WTC11 (cell line): ENCODE measurements around the gene ATP1A4. TPM values are rescaled to one million over a fixed set of nuclear protein-coding genes. Genes with fewer than 3 reads are reported as not detected.

Source experiments
- ATAC-seq: fragments of 200-7000 bp; cut with Tn5 transposase; 2 replicates; pipeline ENCODE4 v1.10.0; 2021; ENCODE audit warnings: mild to moderate bottlenecking, moderate library complexity
- CTCF ChIA-PET: fragments of 300-600 bp; sonication (Branson Sonifier 250); formaldehyde crosslinking; loops from one replicate; lab custom pipeline; 2021; ENCODE audit warnings: antibody characterized with exemption; lab: Charles Lee
- POLR2A ChIA-PET: fragments of 350-600 bp; sonication (Branson Sonifier 250); formaldehyde crosslinking; loops from one replicate; lab custom pipeline; 2021; ENCODE audit warnings: antibody characterized with exemption; lab: Charles Lee
- DNase-seq: peaks from one replicate; pipeline ENCODE4 v3.0.0; 2021; ENCODE audit warnings: low spot score
- H3K27ac Mint-ChIP-seq: 2 replicates; pipeline ENCODE4 v1.8.0; 2021; ENCODE audit warnings: mixed read lengths
- H3K27me3 Mint-ChIP-seq: 2 replicates; pipeline ENCODE4 v1.8.0; 2021; ENCODE audit warnings: low read depth, mild to moderate bottlenecking, moderate library complexity, mixed read lengths
- H3K36me3 Mint-ChIP-seq: 2 replicates; pipeline ENCODE4 v1.8.0; 2021; ENCODE audit warnings: mixed read lengths
- H3K4me1 Mint-ChIP-seq: 2 replicates; pipeline ENCODE4 v1.8.0; 2022; ENCODE audit warnings: mixed read lengths
- H3K4me3 Mint-ChIP-seq: 2 replicates; pipeline ENCODE4 v1.8.0; 2021; ENCODE audit warnings: mild to moderate bottlenecking, moderate library complexity, mixed read lengths
- H3K9me3 Mint-ChIP-seq: 2 replicates; pipeline ENCODE4 v1.8.0; 2021; ENCODE audit warnings: mixed read lengths
- ARID4B ChIP-seq: sonication (generic); formaldehyde crosslinking; IDR thresholded peaks from 2 replicates; pipeline ENCODE4 v1.8.0; 2023; ENCODE audit warnings: missing genetic modification reagents, mild to moderate bottlenecking, borderline replicate concordance
- CBFB ChIP-seq: sonication (generic); formaldehyde crosslinking; IDR thresholded peaks from 2 replicates; pipeline ENCODE4 v1.8.1; 2022; ENCODE audit warnings: mild to moderate bottlenecking, low read depth, missing genetic modification reagents
- E2F1 ChIP-seq: sonication (generic); formaldehyde crosslinking; IDR thresholded peaks from 2 replicates; pipeline ENCODE4 v1.8.0; 2022; ENCODE audit warnings: mild to moderate bottlenecking, missing genetic modification reagents
- E2F4 ChIP-seq: sonication (generic); formaldehyde crosslinking; IDR thresholded peaks from 2 replicates; pipeline ENCODE4 v1.8.1; 2022; ENCODE audit warnings: low read depth, mild to moderate bottlenecking, moderate library complexity, missing genetic modification reagents, borderline replicate concordance
- HMGXB4 ChIP-seq: sonication (generic); formaldehyde crosslinking; IDR thresholded peaks from 2 replicates; pipeline ENCODE4 v1.8.1; 2023; ENCODE audit warnings: mild to moderate bottlenecking, moderate library complexity, missing genetic modification reagents
- NFE2L1 ChIP-seq: sonication (generic); formaldehyde crosslinking; IDR thresholded peaks from 2 replicates; pipeline ENCODE4 v1.8.1; 2023; ENCODE audit warnings: missing genetic modification reagents
- SMAD4 ChIP-seq: sonication (generic); formaldehyde crosslinking; IDR thresholded peaks from 2 replicates; pipeline ENCODE4 v1.8.0; 2022; ENCODE audit warnings: mild to moderate bottlenecking, missing genetic modification reagents
- SOX15 ChIP-seq: fragments of 250-450 bp; sonication (Bioruptor Pico); IDR thresholded peaks from 2 replicates; pipeline ENCODE4 v1.9.0; 2021; ENCODE audit warnings: mild to moderate bottlenecking
- STAT6 ChIP-seq: sonication (generic); formaldehyde crosslinking; conservative IDR thresholded peaks from 2 replicates; pipeline ENCODE4 v1.8.1; 2023; ENCODE audit warnings: mild to moderate bottlenecking, low read depth, missing genetic modification reagents, moderate library complexity
- ZNF138 ChIP-seq: sonication (generic); formaldehyde crosslinking; conservative IDR thresholded peaks from 2 replicates; pipeline ENCODE4 v1.8.1; 2022; ENCODE audit warnings: mild to moderate bottlenecking, moderate library complexity, missing genetic modification reagents
- ZNF219 ChIP-seq: sonication (generic); formaldehyde crosslinking; IDR thresholded peaks from 2 replicates; pipeline ENCODE4 v1.8.0; 2023; ENCODE audit warnings: missing genetic modification reagents, mild to moderate bottlenecking, borderline replicate concordance
- ZNF396 ChIP-seq: fragments of 250-450 bp; sonication (Bioruptor Pico); IDR thresholded peaks from 2 replicates; pipeline ENCODE4 v1.8.0; 2021; ENCODE audit warnings: mild to moderate bottlenecking, moderate library complexity, borderline replicate concordance
- ZNF416 ChIP-seq: fragments of 250-450 bp; sonication (Bioruptor Pico); IDR thresholded peaks from 2 replicates; pipeline ENCODE4 v1.9.0; 2021; ENCODE audit warnings: mild to moderate bottlenecking, inconsistent platforms
- total RNA-seq: library from RNA; stranded (reverse); gene quantifications from 3 replicates; pipeline ENCODE4 v1.2.3, GENCODE V29; 2021
- TF ChIP-seq, protein P1 (sequence below): sonication (generic); formaldehyde crosslinking; conservative IDR thresholded peaks from 2 replicates; pipeline ENCODE4 v1.8.1; 2022; ENCODE audit warnings: mild to moderate bottlenecking, missing genetic modification reagents
- TF ChIP-seq, protein P2 (sequence below): sonication (generic); formaldehyde crosslinking; IDR thresholded peaks from 2 replicates; pipeline ENCODE4 v1.8.0; 2022; ENCODE audit warnings: missing genetic modification reagents
- TF ChIP-seq, protein P3 (sequence below): fragments of 250-450 bp; sonication (Bioruptor Pico); conservative IDR thresholded peaks from 2 replicates; pipeline ENCODE4 v1.9.0; 2021; ENCODE audit warnings: mild to moderate bottlenecking

The ATP1A4 gene
- total RNA-seq, 1 experiment from 2014 or later = 0.37 TPM

DNA sequence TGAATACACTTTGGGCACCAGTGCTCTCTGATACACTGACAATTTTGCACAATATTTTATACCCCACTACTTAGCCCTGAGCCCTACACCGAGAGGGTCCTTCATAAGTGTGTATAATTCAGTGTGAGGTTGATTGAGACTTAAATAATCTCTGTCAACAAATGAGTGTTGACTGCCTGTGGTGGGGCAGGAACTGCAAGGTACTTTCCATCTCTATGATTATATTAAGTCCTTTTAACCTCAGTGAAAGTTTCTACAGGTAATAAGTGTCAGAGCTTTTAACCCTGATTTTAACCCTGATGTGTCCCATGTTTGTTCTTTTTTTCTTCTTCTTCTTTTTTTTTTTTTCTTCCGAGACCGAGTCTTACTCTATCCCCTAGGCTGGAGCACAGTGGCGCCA lies 44.7 kb downstream of the ATP1A4 start:
- no peak for ATAC-seq
- H3K27me3 Mint-ChIP-seq = no peaks in the 10 kb centered on the region; the same call in 1 of the 2 replicates
- DNase-seq = no peak
- TF ChIP-seq ZNF138 (no peak), ZNF416 (no peak), ARID4B (CRISPR knock-in tag) (no peak), CBFB (CRISPR knock-in tag) (no peak), SOX15 (CRISPR knock-in tag) (no peak), STAT6 (no peak), SMAD4 (CRISPR knock-in tag) (no peak), NFE2L1 (CRISPR knock-in tag) (no peak), E2F1 (no peak), ZNF396 (no peak), HMGXB4 (no peak), E2F4 (CRISPR knock-in tag) (no peak), ZNF219 (CRISPR knock-in tag) (no peak)
- TF ChIP-seq, protein P1, sequence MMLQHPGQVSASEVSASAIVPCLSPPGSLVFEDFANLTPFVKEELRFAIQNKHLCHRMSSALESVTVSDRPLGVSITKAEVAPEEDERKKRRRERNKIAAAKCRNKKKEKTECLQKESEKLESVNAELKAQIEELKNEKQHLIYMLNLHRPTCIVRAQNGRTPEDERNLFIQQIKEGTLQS = no peak
- TF ChIP-seq, protein P2, sequence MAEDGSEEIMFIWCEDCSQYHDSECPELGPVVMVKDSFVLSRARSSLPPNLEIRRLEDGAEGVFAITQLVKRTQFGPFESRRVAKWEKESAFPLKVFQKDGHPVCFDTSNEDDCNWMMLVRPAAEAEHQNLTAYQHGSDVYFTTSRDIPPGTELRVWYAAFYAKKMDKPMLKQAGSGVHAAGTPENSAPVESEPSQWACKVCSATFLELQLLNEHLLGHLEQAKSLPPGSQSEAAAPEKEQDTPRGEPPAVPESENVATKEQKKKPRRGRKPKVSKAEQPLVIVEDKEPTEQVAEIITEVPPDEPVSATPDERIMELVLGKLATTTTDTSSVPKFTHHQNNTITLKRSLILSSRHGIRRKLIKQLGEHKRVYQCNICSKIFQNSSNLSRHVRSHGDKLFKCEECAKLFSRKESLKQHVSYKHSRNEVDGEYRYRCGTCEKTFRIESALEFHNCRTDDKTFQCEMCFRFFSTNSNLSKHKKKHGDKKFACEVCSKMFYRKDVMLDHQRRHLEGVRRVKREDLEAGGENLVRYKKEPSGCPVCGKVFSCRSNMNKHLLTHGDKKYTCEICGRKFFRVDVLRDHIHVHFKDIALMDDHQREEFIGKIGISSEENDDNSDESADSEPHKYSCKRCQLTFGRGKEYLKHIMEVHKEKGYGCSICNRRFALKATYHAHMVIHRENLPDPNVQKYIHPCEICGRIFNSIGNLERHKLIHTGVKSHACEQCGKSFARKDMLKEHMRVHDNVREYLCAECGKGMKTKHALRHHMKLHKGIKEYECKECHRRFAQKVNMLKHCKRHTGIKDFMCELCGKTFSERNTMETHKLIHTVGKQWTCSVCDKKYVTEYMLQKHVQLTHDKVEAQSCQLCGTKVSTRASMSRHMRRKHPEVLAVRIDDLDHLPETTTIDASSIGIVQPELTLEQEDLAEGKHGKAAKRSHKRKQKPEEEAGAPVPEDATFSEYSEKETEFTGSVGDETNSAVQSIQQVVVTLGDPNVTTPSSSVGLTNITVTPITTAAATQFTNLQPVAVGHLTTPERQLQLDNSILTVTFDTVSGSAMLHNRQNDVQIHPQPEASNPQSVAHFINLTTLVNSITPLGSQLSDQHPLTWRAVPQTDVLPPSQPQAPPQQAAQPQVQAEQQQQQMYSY (CRISPR knock-in tag) = no peak
- TF ChIP-seq, protein P3, sequence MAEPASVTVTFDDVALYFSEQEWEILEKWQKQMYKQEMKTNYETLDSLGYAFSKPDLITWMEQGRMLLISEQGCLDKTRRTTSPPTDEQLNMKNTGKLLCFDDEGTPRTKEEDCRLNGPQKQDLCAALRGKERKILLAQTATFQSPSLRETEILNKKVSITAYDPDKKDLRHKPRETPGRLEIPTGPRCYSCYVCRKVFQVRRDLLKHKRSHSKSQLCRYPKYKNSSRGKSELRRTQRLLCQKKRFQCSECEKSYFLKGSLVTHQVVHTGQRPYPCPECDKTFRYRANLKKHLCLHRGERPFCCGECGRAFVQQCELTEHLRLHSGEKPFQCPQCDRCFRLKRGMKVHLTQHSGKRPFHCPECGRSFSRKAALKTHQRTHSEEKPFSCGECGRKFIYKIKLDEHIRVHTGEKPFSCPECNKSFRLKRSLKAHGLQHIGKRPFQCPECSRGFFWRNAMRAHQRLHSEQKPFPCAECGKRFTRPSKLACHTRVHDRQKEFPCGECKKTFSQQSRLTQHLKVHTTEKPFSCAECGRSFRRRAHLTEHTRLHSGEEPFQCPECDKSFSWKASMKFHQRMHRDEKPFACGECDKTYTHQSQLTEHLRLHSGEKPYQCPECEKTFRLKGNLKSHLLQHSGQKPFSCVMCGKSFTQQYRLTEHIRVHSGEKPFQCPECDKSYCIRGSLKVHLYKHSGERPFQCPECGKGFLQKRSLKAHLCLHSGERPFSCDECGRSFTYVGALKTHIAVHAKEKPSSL (CRISPR knock-in tag) = no peak
- H3K4me3 Mint-ChIP-seq = no peak overlapping the region
- H3K27ac Mint-ChIP-seq = no peak overlapping the region
- no peaks in the 10 kb centered on the region; the same call in 1 of the 2 replicates for H3K4me1 Mint-ChIP-seq
- POLR2A ChIA-PET = interaction anchor here (1.2 kb wide), 1 partner anchor 13 kb away, joined by 3 read pairs; no protein-coding TSS in a partner anchor
- no peaks in the 10 kb centered on the region for H3K36me3 Mint-ChIP-seq
- H3K9me3 Mint-ChIP-seq = no peaks in the 10 kb centered on the region
- CTCF ChIA-PET = interaction anchor here (0.6 to 2.4 kb wide), 5 partner anchors 15 to 56 kb away, joined by 3 to 13 read pairs (median 4); no protein-coding TSS in a partner anchor
